ENCODE results near the gene IL36B.

The IL36B gene

GRCh38 chr2:113005030-113005509 lies 47.6 kb downstream of the IL36B start, which contains the start of gene IL36A:
Gene IL36A, plus strand, starts transcription at chr2:113005459. Its CDS starts 413 bp downstream, at chr2:113005872.
- no peak for DNase-seq

- DNase-seq, result no peak
These were observed 50.0 kb downstream of the IL36B start for GRCh38 chr2:113002677-113003076.

GRCh38 chr2:113000436-113000835 lies 52.2 kb downstream of the IL36B start:
- no peak for DNase-seq

- DNase-seq, result no peak
These were observed 55.5 kb downstream of the IL36B start for GRCh38 chr2:112997151-112997550.

DNA sequence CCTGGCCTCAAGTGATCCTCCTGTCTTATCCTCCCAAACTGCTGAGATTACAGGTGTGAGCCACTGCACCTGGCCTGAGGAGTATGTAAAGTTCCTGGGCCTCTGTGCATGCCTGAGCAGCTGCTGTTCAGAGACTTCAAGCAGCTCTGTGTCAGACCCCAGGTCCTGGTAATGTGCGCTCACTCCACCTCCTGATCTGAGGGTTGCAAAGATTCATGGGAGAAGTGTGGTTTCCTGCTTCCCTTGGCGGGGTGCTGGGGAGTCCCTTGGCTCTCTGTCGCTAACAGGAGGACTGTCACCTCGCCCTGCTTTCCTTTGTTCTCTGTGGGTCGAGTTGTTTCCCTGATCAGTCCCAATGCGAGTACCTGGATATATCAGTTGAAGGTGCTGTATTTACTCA lies 56.0 kb downstream of the IL36B start:
- DNase-seq, result no peak

- no peak for DNase-seq
These were observed 57.2 kb downstream of the IL36B start for GRCh38 chr2:112995346-112995920.

- no peak for DNase-seq
These were observed 58.0 kb downstream of the IL36B start for GRCh38 chr2:112994648-112995047.

GRCh38 chr2:112993831-112994230 lies 58.8 kb downstream of the IL36B start:
- no peak for DNase-seq

DNA sequence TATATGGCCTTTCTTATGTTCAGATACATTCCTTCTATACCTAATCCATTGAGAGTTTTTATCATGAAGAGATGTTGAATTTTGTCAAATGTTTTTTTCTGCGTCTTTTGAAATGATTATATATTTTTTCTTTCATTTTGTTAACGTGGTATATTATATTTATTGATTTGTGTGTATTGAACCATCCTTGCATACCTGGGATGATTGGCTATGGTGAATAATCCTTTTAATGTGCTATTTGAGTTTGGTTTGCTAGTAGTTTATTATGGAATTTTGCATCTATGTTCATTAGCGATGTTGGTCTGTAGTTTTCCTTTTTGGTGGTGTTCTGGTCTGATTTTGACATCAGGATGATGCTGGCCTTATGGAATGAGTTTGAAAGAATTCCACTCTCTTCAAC lies 63.1 kb downstream of the IL36B start:
- no peak for DNase-seq

- DNase-seq, result no peak
These were observed 67.6 kb downstream of the IL36B start for GRCh38 chr2:112985090-112985489.

DNA sequence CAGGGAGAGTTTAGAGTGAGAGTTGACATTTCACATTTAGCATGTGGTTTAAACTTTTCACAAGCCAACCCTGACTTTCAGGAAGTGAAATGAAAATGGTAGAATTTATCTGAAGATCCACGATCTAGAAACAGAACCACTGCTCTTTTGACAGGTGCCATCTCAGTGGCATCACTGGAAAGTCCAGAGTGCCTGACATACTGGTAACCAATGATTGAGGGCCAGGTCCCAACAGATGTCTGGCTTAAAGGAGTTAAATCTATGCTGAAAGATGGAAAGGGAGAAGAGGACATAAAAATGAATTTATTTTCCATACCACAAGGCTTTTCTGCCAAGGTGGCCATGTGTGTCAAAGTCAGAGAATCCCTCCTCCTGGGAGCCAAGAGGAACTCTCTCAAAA lies 72.1 kb downstream of the IL36B start:
- DNase-seq, result no peak

- DNase-seq, result no peak
These were observed 72.9 kb downstream of the IL36B start for GRCh38 chr2:112979731-112980130.

- no peak for DNase-seq
These were observed 75.1 kb downstream of the IL36B start, which contains the start of gene IL36G for GRCh38 chr2:112977559-112978056. Gene IL36G, plus strand, starts transcription at chr2:112978006. Its CDS starts 633 bp downstream, at chr2:112978639.

Measured in fibroblast of skin of back (primary cell).